T-helper 1 cell treated with Interleukin-12 subunit alpha and Interleukin-12 subunit beta and Interleukin-4 antibody, amounts not matched to agents 30 μg/mL and 1 μg/mL, for 36 hours (primary cell): ENCODE data around the gene GPC6.

Experiments used
- H3K27ac Mint-ChIP-seq: one replicate; pipeline ENCODE4 v1.8.0; 2021; ENCODE audit warnings: mild to moderate bottlenecking, mixed read lengths
- H3K27me3 Mint-ChIP-seq: one replicate; pipeline ENCODE4 v1.8.0; 2021; ENCODE audit warnings: low read depth, mixed read lengths
- H3K36me3 Mint-ChIP-seq: one replicate; pipeline ENCODE4 v1.8.0; 2021; ENCODE audit warnings: low read depth, mixed read lengths
- H3K4me1 Mint-ChIP-seq: one replicate; pipeline ENCODE4 v1.8.0; 2021; ENCODE audit warnings: low read depth, mixed read lengths
- H3K4me3 Mint-ChIP-seq: one replicate; pipeline ENCODE4 v1.8.0; 2021; ENCODE audit warnings: mild to moderate bottlenecking, moderate library complexity, mixed read lengths
- H3K9me3 Mint-ChIP-seq: one replicate; pipeline ENCODE4 v1.8.0; 2021; ENCODE audit warnings: mixed read lengths

The GPC6 gene

DNA sequence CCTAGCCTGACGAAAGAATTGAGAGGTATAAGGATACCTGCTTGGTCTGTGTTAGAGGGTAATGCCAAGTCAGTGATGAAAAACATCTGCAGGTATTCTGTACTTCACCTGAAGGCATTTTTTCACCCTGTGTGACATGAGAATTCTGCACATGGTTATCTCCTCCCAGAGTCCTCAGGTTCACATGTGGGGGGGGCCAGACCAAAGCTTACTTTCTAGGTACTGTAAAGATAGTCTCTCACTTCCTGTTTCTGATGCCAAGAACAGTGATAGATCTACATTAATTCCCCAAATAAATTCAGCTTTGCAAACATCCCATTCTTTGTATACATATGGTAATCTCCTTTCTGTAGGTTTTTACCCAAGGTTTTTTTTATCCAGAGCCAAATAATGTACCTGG lies 53.4 kb downstream of the GPC6 start:
- no peak overlapping the region for H3K27ac Mint-ChIP-seq
- H3K4me3 Mint-ChIP-seq = no peak overlapping the region
- H3K36me3 Mint-ChIP-seq = no peaks in the 10 kb centered on the region
- no peaks in the 10 kb centered on the region for H3K9me3 Mint-ChIP-seq
- no peaks in the 10 kb centered on the region for H3K4me1 Mint-ChIP-seq
- no peaks in the 10 kb centered on the region for H3K27me3 Mint-ChIP-seq

DNA sequence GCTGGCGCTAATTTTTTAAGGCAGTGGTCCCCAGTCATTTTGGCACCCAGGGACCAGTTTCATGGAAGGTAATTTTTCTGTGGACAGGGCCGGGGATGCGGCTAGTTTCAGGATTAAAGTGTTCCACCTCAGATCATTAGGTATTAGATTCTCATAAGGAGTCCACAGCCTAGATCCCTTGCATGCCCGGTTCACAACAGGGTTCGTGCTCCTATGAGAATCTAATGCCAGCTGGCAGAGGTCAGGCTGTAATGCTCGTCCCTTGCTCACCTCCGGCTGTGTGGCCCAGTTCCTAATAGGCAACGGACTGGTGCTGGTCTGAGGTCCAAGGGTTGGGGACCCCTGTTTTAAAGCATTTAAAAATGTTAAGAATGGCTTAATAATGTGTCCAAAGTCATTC lies 54.1 kb downstream of the GPC6 start:
- Mint-ChIP-seq H3K4me3 (no peak overlapping the region), H3K9me3 (no peaks in the 10 kb centered on the region)

DNA sequence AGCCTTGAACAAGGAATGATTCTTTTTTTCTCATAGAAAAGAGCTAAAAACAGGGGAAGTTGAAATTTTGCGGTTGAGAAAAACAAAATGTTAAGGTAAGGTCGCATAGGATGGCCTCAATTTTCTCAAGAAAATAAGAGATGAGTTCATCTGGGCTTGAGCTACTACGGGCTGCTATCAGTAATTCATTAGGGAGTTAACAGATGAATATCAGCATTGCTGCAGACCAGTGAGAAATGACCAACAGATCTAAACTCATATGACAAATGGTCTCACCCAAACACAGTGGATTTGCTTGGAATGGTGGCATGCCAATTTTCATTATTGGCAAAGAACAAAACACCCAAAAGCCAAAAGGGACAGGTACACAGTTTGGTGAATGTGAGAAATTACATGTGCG lies 56.6 kb downstream of the GPC6 start:
- H3K27ac Mint-ChIP-seq = no peak overlapping the region
- H3K4me3 Mint-ChIP-seq = no peak overlapping the region
- H3K4me1 Mint-ChIP-seq = no peaks in the 10 kb centered on the region
- H3K36me3 Mint-ChIP-seq = no peaks in the 10 kb centered on the region
- H3K9me3 Mint-ChIP-seq = no peaks in the 10 kb centered on the region
- no peaks in the 10 kb centered on the region for H3K27me3 Mint-ChIP-seq

More for the DNA sequence above, 54.1 kb downstream of the GPC6 start:
- H3K27me3 Mint-ChIP-seq = no peaks in the 10 kb centered on the region
- H3K27ac Mint-ChIP-seq = no peak overlapping the region
- H3K4me1 Mint-ChIP-seq = no peaks in the 10 kb centered on the region
- H3K36me3 Mint-ChIP-seq = no peaks in the 10 kb centered on the region

DNA sequence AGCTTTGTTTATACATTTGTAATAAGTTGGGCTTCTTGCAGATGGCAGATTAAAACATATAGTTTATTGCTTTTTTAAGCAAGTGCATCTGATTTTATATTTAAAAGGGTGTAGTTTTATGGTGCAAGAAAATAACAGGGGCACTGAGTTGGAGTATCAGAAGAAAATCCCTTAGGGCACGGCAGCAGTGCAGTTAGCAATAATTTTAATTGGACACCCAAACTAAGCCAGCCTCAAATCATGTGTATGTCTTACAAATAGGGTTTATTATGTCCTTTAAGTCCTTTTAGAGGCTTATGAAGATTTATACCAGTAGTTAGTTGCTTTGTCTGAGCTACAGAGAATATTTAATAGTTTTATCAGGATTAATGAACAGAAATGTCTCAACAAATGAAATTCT lies 57.5 kb downstream of the GPC6 start:
- Mint-ChIP-seq H3K9me3 (no peaks in the 10 kb centered on the region), H3K4me1 (no peaks in the 10 kb centered on the region), H3K4me3 (no peak overlapping the region), H3K27ac (no peak overlapping the region), H3K27me3 (no peaks in the 10 kb centered on the region), H3K36me3 (no peaks in the 10 kb centered on the region)

DNA sequence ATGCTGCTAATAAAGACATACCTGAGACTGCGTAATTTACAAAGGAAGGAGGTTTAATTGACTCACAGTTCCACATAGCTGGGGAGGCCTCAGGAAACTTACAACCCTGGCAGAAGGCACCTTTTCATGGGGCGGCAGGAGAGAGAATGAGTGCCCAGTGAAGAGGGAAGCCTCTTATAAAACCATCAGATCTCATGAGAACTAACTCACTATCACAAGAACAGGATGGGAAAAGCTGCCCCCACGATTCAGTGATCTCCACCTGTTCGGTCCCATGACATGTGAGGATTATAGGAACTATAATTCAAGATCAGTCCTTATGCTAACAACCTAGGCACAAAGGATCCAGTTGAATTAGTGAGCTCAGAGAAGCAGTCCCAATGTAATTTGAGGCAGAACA lies 59.4 kb downstream of the GPC6 start:
- Mint-ChIP-seq H3K4me3 (no peak overlapping the region), H3K36me3 (no peaks in the 10 kb centered on the region), H3K9me3 (no peaks in the 10 kb centered on the region), H3K27ac (no peak overlapping the region), H3K4me1 (no peaks in the 10 kb centered on the region), H3K27me3 (no peaks in the 10 kb centered on the region)

DNA sequence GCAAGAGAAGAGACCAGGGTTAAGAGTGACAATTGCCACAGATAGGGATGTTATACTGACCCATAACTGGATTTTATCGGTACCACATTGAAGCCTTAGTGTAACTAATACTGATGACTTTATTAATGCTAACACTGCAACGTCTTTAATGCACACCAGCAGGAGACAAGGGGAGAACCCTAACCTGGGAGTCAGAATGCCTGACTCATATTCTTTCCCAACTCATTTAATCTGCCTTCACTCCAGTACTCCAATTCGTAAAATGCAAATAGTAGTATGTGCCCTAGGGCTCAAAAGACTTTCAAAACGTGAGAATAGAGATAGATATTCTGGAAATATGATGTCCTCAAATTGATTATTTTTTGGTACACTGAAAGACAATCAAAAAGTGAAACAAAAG lies 62.4 kb downstream of the GPC6 start:
- H3K9me3 Mint-ChIP-seq = no peaks in the 10 kb centered on the region
- H3K36me3 Mint-ChIP-seq = no peaks in the 10 kb centered on the region
- H3K27me3 Mint-ChIP-seq = no peaks in the 10 kb centered on the region
- H3K27ac Mint-ChIP-seq = no peak overlapping the region
- H3K4me1 Mint-ChIP-seq = no peaks in the 10 kb centered on the region
- no peak overlapping the region for H3K4me3 Mint-ChIP-seq

DNA sequence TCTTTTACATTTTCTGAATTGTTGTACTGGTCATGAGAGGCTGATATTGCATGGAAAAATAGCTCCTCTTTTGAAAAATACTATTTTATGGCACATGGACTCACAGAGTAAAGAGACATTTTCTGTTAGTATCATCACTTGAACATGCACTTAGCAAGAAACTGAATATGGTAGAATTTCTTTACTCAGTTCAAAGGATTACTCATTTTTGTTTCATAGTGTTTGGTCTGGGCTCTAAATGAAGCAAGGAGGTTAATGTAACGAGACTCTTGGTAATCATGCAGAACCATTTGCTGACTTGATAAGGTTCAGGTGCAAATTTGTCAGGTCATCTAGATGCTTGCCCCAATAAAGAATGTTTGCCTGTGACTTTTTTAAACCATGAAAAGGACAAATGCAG lies 63.2 kb downstream of the GPC6 start:
- Mint-ChIP-seq H3K4me3 (no peak overlapping the region), H3K27me3 (no peaks in the 10 kb centered on the region), H3K27ac (no peak overlapping the region), H3K9me3 (no peaks in the 10 kb centered on the region), H3K36me3 (no peaks in the 10 kb centered on the region), H3K4me1 (no peaks in the 10 kb centered on the region)

DNA sequence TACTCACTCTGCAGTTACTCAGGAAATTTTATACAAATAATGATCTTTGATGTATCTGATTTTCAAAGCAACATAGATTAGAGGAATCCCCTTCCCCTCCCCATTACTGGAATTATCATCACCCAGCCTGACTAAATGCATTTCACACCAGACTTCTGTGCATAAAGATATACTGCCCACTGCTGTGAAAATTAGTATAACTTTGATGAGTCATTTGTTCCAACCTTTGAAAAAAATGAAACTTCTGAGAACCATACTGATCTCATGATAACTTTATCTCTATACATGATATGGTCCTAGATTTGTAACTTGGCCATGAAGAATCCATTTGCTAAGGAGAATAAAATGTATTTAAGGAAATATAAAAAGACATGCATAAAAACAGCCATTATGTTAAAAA lies 63.9 kb downstream of the GPC6 start:
- no peaks in the 10 kb centered on the region for H3K9me3 Mint-ChIP-seq
- no peaks in the 10 kb centered on the region for H3K36me3 Mint-ChIP-seq
- H3K4me1 Mint-ChIP-seq = no peaks in the 10 kb centered on the region
- no peaks in the 10 kb centered on the region for H3K27me3 Mint-ChIP-seq
- H3K27ac Mint-ChIP-seq = no peak overlapping the region
- no peak overlapping the region for H3K4me3 Mint-ChIP-seq

DNA sequence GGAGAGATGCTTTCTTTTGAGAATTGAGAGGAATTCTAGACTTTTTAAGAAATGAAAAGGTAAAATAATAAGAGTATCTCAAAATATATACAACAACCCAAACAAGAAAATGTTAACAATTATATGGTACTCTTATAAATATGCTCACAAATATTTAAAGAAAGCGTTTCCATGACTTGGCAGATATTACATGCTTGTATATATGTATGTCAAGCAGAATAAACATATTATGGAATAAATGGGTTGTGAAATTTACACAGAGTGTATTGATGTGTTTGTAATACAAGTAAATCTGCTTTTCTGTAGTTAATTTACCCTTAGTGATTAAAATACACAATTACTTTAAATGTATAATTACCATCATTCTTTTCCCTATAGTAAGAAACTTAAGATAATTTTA lies 65.8 kb downstream of the GPC6 start:
- H3K9me3 Mint-ChIP-seq = no peaks in the 10 kb centered on the region
- H3K4me1 Mint-ChIP-seq = no peaks in the 10 kb centered on the region
- no peak overlapping the region for H3K27ac Mint-ChIP-seq
- no peaks in the 10 kb centered on the region for H3K27me3 Mint-ChIP-seq
- H3K4me3 Mint-ChIP-seq = no peak overlapping the region
- H3K36me3 Mint-ChIP-seq = no peaks in the 10 kb centered on the region

DNA sequence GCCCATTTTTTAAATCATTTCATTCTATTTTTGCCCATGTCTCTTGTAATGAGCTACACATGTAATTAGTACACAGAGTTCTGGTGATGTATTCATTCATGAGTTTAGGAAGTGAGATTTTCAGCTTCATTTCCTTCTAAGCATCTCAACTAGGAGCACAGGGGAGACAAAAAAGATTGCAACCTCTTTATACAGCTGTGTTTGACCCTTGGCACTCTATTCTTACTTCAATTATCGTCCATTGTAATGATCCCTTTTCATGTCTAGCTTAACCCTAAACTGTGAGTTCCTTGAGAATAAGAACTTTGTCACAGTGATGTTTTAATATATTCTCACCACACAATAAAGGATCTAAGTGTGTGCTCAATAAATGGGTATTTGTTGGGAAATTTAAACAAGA lies 67.1 kb downstream of the GPC6 start:
- H3K27me3 Mint-ChIP-seq = no peaks in the 10 kb centered on the region
- no peak overlapping the region for H3K27ac Mint-ChIP-seq
- no peaks in the 10 kb centered on the region for H3K36me3 Mint-ChIP-seq
- no peaks in the 10 kb centered on the region for H3K4me1 Mint-ChIP-seq
- H3K4me3 Mint-ChIP-seq = no peak overlapping the region
- H3K9me3 Mint-ChIP-seq = no peaks in the 10 kb centered on the region

DNA sequence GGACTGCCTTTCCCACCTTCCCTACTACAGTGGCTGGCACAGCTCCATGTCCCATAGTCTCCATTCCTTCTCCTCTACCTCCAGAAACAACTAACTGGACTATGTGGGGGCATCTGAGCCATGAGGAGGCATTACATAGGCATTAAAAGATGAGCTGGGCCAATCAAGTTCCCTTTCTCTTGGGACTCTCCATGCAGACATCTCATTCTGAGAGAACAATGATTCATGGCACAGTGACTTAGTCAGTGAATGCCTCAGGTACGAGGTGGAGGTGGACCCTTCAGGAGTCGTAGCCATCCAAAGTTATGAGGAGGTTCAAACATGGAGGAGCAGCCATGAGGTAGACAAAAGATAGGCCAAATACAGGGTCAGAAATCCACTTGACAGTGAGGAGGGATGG lies 70.0 kb downstream of the GPC6 start:
- H3K27me3 Mint-ChIP-seq = no peaks in the 10 kb centered on the region

DNA sequence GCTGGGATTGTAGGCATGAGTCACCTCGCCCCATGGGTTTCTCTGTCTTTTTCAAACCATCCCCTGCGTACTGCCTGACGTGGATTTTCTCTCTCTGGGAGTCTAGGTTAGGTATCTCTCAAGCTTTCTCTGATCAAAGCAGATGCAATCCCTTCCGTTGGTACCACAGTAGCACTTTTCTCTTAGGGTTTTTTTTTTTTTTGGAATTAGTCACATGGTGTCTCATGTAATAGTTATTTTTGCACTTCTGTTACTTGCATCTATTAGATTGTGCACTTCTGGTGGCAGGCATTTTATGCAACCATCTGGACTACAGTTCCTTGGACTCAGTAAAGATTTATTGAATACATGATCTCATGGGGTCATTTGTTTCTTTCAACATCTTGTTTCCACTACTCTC lies 72.1 kb downstream of the GPC6 start:
- Mint-ChIP-seq H3K4me1 (no peaks in the 10 kb centered on the region), H3K9me3 (peaks cover 3% of the 10 kb centered on the region), H3K36me3 (no peaks in the 10 kb centered on the region), H3K27me3 (no peaks in the 10 kb centered on the region), H3K4me3 (no peak overlapping the region), H3K27ac (peak overlapping the region; percentile 20)

More for the DNA sequence above, 70.0 kb downstream of the GPC6 start:
- Mint-ChIP-seq H3K27ac (no peak overlapping the region), H3K36me3 (no peaks in the 10 kb centered on the region), H3K4me3 (no peak overlapping the region), H3K9me3 (no peaks in the 10 kb centered on the region), H3K4me1 (no peaks in the 10 kb centered on the region)

DNA sequence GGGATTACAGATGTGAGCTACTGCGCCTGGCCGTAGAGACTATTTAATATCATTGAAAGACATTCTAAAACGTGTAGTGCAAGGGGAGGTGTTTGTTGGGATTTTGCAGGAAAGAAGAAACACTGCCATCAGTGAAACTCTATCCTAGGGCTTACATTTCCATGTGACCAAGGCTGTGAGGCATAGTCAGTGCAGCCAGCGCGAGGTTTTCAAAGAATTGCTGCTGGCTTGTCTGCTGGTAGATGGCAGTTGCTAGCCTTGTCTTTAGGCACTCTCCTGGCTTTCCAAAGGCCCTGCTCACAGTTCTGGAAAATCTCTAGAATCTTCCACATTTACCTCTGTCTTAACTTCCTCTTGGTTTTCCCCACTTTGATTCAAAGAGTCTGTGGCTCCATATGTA lies 77.5 kb downstream of the GPC6 start:
- Mint-ChIP-seq H3K9me3 (peaks cover 3% of the 10 kb centered on the region), H3K27me3 (no peaks in the 10 kb centered on the region), H3K4me3 (no peak overlapping the region), H3K4me1 (no peaks in the 10 kb centered on the region), H3K27ac (no peak overlapping the region), H3K36me3 (no peaks in the 10 kb centered on the region)

DNA sequence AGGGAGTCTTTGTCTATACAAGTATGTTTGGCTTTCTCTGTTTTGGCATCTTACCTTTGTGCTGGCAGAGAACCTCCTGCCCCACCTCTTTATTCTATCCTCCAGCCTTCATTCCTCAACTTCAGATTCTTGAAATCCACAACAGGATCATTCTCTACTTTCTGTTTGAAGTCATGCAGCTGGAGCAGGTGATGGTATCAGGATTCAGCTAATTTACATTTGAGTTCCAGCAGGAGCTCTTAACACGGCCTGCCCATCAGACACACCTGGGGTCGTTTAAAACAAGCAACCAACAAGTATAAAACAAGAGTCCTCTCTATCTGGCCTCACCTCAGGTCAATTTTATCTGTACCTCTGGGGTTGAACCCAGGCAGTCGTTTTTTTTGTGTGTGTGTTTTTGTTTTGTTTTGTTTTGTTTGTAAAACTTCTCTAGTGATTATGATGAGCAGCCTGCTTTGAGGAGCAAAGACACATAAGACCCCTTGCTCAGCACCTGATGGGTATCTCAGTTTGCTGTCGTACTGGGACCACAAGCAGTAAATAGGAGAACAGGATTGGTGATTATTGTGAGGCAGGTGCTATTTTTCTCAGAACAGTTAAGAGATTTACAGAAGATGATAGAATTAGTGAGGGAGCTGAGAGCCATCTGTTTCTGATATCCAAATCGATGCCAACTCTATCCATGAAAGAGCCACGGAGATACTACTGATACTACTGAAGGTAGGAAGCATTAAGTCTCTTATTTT lies 78.4 kb downstream of the GPC6 start:
- Mint-ChIP-seq H3K4me3 (no peak overlapping the region), H3K27ac (no peak overlapping the region)

DNA sequence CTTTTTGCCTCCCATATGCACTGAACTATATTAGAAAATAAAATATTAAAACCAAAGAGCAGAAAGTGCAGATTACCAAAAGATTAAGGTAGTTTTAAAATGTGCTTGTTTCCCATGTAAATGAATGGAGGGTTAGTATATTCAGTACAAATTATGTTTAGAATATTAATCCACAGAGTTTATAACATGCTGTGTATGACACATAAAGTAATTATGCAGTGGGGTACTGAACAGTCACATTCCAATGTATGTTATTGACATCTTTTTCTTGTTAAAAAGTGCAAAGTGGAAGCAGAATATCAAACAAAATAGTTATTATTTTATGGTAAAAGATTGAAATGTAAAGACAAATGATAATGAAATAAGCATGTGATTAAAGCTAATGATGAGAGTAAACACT lies 79.3 kb downstream of the GPC6 start:
- Mint-ChIP-seq H3K4me1 (no peaks in the 10 kb centered on the region), H3K9me3 (peaks cover 3% of the 10 kb centered on the region), H3K4me3 (no peak overlapping the region), H3K36me3 (no peaks in the 10 kb centered on the region), H3K27me3 (no peaks in the 10 kb centered on the region), H3K27ac (no peak overlapping the region)

More for the DNA sequence above, 78.4 kb downstream of the GPC6 start:
- H3K9me3 Mint-ChIP-seq = peaks cover 3% of the 10 kb centered on the region
- H3K4me1 Mint-ChIP-seq = no peaks in the 10 kb centered on the region
- no peaks in the 10 kb centered on the region for H3K27me3 Mint-ChIP-seq
- H3K36me3 Mint-ChIP-seq = no peaks in the 10 kb centered on the region

DNA sequence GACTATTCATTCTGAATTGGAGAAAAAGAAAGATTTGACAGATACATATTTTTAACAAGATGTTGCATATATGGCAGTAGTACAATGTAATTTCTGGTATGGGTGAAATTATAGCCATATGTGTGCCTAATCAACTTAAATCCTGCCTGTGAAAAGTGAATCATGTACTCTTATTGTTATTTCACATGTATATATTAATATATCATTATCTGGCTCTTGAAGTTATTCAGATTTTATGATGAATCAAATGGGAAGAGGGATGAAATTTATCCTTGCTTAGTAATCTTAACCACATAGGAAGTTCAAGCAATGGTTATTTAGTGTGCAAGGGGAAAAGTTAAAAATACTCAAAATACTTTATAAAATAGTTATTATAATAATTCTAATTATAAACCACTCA lies 80.5 kb downstream of the GPC6 start:
- H3K9me3 Mint-ChIP-seq = peaks cover 3% of the 10 kb centered on the region
- H3K27ac Mint-ChIP-seq = no peak overlapping the region
- H3K27me3 Mint-ChIP-seq = no peaks in the 10 kb centered on the region
- H3K4me1 Mint-ChIP-seq = no peaks in the 10 kb centered on the region
- no peaks in the 10 kb centered on the region for H3K36me3 Mint-ChIP-seq
- no peak overlapping the region for H3K4me3 Mint-ChIP-seq
